HG02840 (cell line): ENCODE data around the gene APLP2.
"Not testable (repeated sequence)": the region's sequence is repeated elsewhere in the genome, so short reads cannot be mapped to it uniquely, and the experiment has no call there.

ENCODE experiments used
- ATAC-seq: cut with Tn5 transposase; IDR thresholded peaks from one replicate; pipeline ENCODE4 v1.9.1; 2021; ENCODE audit warnings: mild to moderate bottlenecking, moderate library complexity, moderate number of reproducible peaks; ENCODE audit not compliant: unreplicated experiment, low FRiP score

APLP2 gene

GRCh38 chr11:130088919-130089673 is 19.4 kb downstream of the APLP2 start:
- ATAC-seq: no peak

- no peak for ATAC-seq
Observed at GRCh38 chr11:130089674-130090073, 20.0 kb downstream of the APLP2 start.

GRCh38 chr11:130090517-130090916 is 20.8 kb downstream of the APLP2 start:
- ATAC-seq: not testable (repeated sequence)

DNA sequence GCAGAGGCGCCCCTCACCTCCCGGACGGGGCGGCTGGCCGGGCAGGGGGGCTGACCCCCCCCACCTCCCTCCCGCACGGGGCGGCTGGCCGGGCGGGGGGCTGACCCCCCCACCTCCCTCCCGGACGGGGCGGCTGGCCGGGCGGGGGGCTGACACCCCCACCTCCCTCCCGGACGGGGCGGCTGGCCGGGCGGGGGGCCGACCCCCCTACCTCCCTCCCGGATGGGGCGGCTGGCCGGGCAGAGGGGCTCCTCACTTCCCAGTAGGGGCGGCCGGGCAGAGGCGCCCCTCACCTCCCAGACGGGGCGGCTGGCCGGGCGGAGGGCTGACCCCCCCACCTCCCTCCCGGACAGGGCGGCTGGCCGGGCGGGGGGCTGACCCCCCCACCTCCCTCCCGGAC is 21.5 kb downstream of the APLP2 start:
- ATAC-seq: not testable (repeated sequence)

- no peak for ATAC-seq
Observed at GRCh38 chr11:130092661-130093060, 23.0 kb downstream of the APLP2 start.

DNA sequence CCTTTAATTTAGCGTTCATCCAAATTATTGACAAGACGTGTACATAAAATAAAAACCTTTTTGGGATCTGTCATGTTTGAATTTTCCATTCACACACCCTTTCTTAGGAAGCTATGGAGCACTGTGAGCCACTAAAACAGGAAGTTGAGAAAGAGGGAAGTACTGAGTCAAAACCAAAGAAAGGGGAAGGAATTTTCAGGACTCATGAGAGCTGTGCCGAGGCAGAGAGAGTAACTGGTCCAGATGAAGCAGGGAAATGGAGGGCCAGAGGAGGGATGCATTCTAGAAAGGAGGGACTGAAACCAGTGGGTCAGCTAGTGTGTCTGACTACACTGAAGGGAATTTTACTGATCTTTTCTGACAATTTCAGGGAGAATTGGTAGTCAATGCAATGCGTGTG is 24.9 kb downstream of the APLP2 start:
- ATAC-seq: no peak

DNA sequence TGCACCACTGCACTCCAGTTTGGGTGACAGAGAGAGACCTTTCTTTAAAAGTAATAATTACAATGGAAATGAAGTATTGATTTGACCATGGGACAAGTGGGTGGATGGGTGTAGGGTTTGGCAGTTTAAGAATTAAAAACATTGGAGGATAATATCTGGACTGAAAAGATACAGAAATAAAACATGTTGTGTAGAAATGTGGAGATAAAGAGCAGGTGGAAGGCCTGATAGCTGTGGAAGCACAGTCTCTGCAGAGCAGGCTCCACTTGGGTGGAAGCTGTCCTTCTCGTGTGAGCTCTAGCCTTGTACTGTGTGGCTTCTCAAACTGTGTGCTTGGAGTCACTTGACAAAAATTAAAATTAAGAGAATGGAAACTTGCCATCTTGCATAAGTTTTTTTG is 25.6 kb downstream of the APLP2 start:
- ATAC-seq: no peak

DNA sequence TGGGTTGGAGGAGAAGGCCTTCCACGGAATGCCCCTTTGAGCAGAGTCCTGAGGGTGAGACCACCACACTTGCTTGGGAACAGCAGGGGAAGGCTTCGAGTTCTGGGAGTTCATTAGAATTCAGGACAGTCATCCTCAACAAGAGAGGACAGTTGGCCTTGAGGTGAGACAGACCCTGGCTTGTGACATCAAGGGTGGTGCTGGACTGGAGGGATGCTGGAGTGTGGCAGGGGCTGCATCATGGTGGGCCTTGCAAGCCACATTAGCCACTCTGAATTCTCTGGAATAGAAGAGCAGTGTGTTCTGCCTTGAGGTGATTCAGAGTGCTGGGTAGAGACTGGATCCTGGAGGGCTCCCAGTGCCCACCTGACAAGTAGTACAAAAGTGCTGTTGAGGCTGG is 26.3 kb downstream of the APLP2 start:
- no peak for ATAC-seq

- no peak for ATAC-seq
Observed at GRCh38 chr11:130096823-130097222, 27.1 kb downstream of the APLP2 start.

GRCh38 chr11:130097285-130097684 is 27.6 kb downstream of the APLP2 start:
- no peak for ATAC-seq

DNA sequence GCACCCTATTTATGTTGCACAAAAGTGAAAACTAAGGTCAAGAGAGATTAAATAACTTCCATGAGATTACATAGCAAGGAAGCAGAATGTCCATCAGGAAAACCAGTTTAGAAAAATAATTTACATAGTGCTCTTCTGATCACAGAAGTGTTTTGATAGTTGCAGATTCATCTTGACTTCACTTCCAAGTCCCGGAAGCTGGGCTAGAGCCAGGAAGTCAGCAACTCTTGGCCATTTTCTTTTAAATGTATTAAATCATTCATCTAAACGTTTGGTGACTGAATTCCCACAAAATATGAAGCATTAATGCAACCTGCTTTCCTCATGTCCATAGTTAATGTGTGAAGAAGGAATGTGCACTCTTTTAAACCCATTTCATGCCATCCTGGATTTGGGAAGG is 29.7 kb downstream of the APLP2 start:
- ATAC-seq: no peak

GRCh38 chr11:130100381-130101095 is 30.8 kb downstream of the APLP2 start:
- ATAC-seq: no peak

GRCh38 chr11:130101661-130102060 is 32.0 kb downstream of the APLP2 start:
- no peak for ATAC-seq

DNA sequence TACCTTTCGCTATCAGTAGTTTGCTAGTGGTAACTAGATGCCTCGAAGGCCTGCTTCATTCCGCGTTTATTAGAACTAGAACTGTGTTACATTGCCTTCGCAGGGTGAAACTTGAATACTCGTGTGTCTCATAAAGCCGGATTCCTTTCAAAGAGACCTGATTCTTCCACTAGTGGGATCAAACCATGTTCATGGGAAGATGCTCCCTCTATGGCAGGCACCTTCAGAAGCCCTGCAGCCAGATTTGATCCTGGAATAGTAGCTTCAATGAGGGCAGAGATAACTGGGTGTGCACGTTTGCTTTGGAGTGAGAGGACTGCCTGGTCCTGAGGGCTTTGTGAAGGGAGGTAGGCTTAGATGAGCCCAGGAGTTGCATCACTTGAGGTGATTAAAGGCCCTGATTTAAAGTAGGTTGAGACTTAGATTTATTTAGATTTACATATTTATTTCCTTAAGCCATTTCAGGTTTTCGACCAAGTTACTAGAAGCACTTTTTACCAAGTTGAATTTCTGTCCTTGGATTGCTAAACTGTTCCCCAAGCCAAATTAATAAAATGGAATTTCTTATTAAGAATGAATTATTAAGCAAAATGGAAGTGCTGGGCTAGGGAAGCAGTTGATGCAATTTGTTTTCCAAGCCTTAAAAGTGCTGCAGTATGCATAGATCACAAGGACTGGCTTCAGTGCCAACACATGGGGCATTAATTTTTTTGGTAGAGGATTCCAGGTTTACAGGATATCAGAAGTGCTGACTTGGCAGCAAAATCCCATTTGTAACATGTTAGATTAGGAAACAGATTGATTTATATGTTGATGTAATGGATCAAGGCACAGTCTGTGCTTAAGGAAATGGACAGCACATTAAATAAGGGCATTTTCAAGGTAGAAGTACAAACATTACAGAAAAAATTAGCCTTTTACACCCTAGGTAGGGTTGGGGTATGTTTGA is 32.9 kb downstream of the APLP2 start:
- ATAC-seq: no peak

DNA sequence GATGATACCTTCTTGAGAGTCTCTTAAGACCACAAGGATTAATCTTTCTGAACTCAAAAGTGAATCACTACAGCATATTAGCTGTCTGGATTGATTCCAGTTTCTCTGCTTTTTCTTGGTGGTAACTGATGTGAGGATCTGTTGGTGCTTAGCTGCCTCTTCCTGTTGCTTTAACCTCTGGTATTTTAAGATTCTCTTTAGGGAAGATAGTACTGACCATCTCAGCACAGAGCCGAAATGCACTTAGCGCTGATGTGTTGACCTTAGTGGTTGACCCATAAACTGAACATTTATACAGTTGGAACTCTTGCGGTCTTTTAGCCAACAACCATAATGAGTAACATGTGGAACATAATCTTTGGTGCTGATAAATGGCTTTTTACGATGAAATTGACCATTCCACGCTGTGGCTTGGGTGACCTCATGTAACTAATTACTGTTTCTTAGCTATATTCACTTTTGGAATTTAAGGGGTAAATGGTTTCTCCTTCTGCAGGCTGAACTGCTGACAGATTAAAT is 33.7 kb downstream of the APLP2 start:
- ATAC-seq: no peak

DNA sequence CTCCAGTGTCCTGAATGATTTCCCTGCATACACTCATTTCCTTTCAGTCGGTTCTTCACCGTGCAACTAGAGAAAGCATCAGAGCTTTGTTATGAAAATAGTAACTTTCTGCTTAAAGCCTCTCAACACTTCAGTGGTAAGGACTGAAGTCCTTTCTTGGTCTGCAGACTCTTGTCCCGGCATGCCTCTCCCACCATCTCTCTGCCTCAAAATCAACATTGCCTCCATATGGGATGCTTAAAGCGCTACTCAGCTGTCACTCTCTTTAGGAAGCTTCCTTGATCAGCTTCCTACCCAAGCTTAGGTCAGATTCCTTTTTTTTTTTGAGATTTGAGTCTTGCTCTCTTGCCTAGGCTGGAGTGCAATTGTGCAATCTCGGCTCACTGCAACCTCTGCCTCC is 36.7 kb downstream of the APLP2 start:
- ATAC-seq: no peak

DNA sequence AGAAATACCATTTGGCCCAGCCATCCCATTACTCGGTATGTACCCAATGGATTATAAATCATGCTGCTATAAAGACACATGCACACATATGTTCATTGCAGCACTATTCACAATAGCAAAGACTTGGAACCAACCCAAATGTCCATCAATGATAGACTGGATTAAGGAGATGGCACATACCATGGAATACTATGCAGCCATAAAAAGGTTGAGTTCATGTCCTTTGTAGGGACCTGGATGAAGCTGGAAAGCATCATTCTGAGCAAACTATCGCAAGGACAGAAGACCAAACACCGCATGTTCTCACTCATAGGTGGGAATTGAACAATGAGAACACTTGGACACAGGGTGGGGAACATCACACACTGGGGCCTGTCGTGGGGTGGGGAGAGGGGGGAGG is 39.0 kb downstream of the APLP2 start:
- ATAC-seq: not testable (repeated sequence)

DNA sequence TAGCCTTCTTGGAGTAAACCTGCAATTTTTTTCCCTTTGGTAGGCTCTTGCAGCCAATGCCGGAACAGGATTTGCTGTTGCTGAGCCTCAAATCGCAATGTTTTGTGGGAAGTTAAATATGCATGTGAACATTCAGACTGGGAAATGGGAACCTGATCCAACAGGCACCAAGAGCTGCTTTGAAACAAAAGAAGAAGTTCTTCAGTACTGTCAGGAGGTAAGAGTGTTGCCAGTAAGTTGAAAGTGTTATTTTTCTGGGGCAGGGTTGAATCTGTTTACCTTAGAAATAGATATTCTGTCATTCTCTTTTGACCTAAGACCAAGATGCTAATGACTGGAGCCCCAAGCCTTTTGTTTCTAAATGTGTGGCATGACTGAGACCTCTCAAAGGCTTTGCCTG is 39.7 kb downstream of the APLP2 start:
- ATAC-seq: no peak

DNA sequence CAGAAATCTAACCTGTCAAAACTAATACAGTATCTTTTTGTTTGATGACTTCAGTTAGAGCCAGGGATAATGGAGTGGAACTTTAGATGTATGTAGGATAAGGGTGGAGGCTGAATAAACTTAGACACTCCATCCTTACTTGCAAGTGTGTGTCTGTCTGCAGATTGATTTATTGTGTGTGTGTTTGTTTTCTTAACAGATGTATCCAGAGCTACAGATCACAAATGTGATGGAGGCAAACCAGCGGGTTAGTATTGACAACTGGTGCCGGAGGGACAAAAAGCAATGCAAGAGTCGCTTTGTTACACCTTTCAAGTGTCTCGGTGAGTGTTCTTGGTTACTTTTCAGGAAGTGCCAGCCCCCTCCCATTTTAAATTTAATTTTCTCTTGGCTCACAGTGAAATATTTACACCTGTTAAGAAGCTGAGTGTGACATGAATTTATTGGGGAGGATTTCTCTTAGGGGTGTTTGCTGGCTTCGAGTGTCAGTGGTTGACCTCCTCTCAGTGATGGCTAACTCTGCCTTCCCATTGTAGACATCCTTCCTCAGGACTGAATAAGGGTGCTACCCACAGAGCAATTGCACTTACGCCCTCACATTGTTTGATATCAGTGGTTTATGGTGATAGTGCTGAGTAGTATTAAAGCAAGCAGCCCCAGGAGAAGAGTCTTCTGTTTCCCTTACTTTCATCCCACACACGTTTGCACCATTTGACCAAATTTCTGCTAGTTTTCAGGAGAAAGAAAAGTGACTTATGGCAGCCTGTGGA is 40.8 kb downstream of the APLP2 start:
- no peak for ATAC-seq
